Upper lobe of right lung (tissue), 1 donor: Measurements from ENCODE around the gene ST8SIA4. TPM values are rescaled to one million over a fixed set of nuclear protein-coding genes. Genes with fewer than 3 reads are reported as not detected.
A peak's percentile ranks its signal among the peaks of the same experiment; 100 is the strongest.

Source experiments
- ATAC-seq: fragments of 200-7000 bp; cut with Tn5 transposase; one replicate; pipeline ENCODE4 v1.9.1; 2020; ENCODE audit warnings: mild to moderate bottlenecking, moderate library complexity
- DNase-seq: peaks from one replicate; pipeline ENCODE4 v3.0.0-alpha.2; 2020
- H3K27ac ChIP-seq: fragments of 200-600 bp; one replicate; pipeline ENCODE4 v1.8.0; 2022
- H3K27me3 ChIP-seq: fragments of 200-600 bp; one replicate; pipeline ENCODE4 v1.8.0; 2022; ENCODE audit warnings: mild to moderate bottlenecking
- H3K36me3 ChIP-seq: fragments of 200-600 bp; one replicate; pipeline ENCODE4 v1.8.0; 2022
- H3K4me1 ChIP-seq: fragments of 200-600 bp; one replicate; pipeline ENCODE4 v1.8.0; 2022
- H3K4me3 ChIP-seq: fragments of 200-600 bp; one replicate; pipeline ENCODE4 v1.8.0; 2022; ENCODE audit warnings: mild to moderate bottlenecking
- H3K9me3 ChIP-seq: fragments of 200-600 bp; one replicate; pipeline ENCODE4 v1.8.0; 2022
- intact Hi-C: fragments of 100-400 bp; cut with DNase I; formaldehyde crosslinking; loops from one replicate; pipeline ENCODE4 v1.11.0; 2022
- total RNA-seq: library from RNA; stranded (reverse); fragmentation: NEBNext Ultra II Directional; extraction: Animal tissue kit (Norgen Biotek cat#: 25700); gene quantifications from one replicate; pipeline ENCODE4 v1.2.1, GENCODE V29; 2021
- TF ChIP-seq, protein P1 (sequence below): fragments of 200-600 bp; IDR thresholded peaks from one replicate; pipeline ENCODE4 v1.8.0; 2022; ENCODE audit warnings: antibody characterized with exemption
- donor health status: DM: no; HTN: yes; CAD: no; lungs with severe emphysema.

ST8SIA4 gene
- total RNA-seq, 1 donor from 2014 or later, result 17.8 TPM

- Histone ChIP-seq H3K36me3 (no peaks in the 10 kb centered on the region), H3K4me1 (no peaks in the 10 kb centered on the region), H3K4me3 (no peak overlapping the region), H3K27ac (no peak overlapping the region), H3K9me3 (no peaks in the 10 kb centered on the region), H3K27me3 (no peaks in the 10 kb centered on the region)
- ATAC-seq (peak; percentile 81), DNase-seq (no peak)
- TF ChIP-seq, protein P1, sequence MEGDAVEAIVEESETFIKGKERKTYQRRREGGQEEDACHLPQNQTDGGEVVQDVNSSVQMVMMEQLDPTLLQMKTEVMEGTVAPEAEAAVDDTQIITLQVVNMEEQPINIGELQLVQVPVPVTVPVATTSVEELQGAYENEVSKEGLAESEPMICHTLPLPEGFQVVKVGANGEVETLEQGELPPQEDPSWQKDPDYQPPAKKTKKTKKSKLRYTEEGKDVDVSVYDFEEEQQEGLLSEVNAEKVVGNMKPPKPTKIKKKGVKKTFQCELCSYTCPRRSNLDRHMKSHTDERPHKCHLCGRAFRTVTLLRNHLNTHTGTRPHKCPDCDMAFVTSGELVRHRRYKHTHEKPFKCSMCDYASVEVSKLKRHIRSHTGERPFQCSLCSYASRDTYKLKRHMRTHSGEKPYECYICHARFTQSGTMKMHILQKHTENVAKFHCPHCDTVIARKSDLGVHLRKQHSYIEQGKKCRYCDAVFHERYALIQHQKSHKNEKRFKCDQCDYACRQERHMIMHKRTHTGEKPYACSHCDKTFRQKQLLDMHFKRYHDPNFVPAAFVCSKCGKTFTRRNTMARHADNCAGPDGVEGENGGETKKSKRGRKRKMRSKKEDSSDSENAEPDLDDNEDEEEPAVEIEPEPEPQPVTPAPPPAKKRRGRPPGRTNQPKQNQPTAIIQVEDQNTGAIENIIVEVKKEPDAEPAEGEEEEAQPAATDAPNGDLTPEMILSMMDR, result no peak
- intact Hi-C loops, result no loop called here
Observed at GRCh38 chr5:100777680-100778300, 125.3 kb downstream of the ST8SIA4 start.

- Histone ChIP-seq H3K27ac (no peak overlapping the region), H3K36me3 (no peaks in the 10 kb centered on the region), H3K27me3 (no peaks in the 10 kb centered on the region), H3K4me1 (no peaks in the 10 kb centered on the region), H3K4me3 (no peak overlapping the region), H3K9me3 (no peaks in the 10 kb centered on the region)
- DNase-seq, result no peak
- TF ChIP-seq, protein P1, result no peak
- intact Hi-C loops, result no loop called here
- ATAC-seq, result no peak
Observed at GRCh38 chr5:100775533-100775855, 127.6 kb downstream of the ST8SIA4 start.

- no peaks in the 10 kb centered on the region for H3K4me1 ChIP-seq
- H3K27ac ChIP-seq, result no peak overlapping the region
- H3K4me3 ChIP-seq, result no peak overlapping the region
- H3K36me3 ChIP-seq, result no peaks in the 10 kb centered on the region
- ATAC-seq (no peak), DNase-seq (no peak)
- no peaks in the 10 kb centered on the region for H3K9me3 ChIP-seq
- TF ChIP-seq, protein P1, result no peak
- intact Hi-C loops, result no loop called here
- no peaks in the 10 kb centered on the region for H3K27me3 ChIP-seq
Observed at GRCh38 chr5:100772548-100772947, 130.5 kb downstream of the ST8SIA4 start.

- DNase-seq, result no peak
- Histone ChIP-seq H3K9me3 (no peaks in the 10 kb centered on the region), H3K4me1 (no peaks in the 10 kb centered on the region), H3K36me3 (no peaks in the 10 kb centered on the region), H3K4me3 (no peak overlapping the region), H3K27ac (no peak overlapping the region), H3K27me3 (no peaks in the 10 kb centered on the region)
- TF ChIP-seq, protein P1, result no peak
- no peak for ATAC-seq
- intact Hi-C loops, result no loop called here
Observed at GRCh38 chr5:100772006-100772405, 131.1 kb downstream of the ST8SIA4 start.

DNA sequence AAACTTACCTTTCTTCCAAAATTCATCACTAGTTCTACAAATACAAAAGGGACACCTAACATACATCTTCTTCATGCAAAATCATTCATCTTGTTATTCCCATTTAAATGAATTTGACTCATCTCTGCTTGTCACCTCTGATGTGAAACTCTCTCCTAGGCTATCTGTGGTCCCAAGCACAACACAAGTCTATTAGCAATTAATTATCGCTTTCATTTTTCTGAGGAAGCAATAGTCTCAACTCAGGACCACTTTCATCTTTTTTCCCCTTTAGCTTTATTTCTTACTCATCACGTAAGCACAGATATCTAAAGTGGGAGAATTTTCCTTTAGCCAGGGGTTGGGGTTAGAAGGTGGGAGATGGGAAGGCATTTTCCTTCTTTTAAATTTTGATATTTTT, 131.9 kb downstream of the ST8SIA4 start:
- Histone ChIP-seq H3K27ac (no peak overlapping the region), H3K4me1 (no peaks in the 10 kb centered on the region), H3K4me3 (no peak overlapping the region), H3K27me3 (no peaks in the 10 kb centered on the region), H3K36me3 (no peaks in the 10 kb centered on the region), H3K9me3 (no peaks in the 10 kb centered on the region)
- TF ChIP-seq, protein P1, result no peak
- intact Hi-C loops, result no loop called here
- DNase-seq (no peak), ATAC-seq (no peak)

GRCh38 chr5:100768221-100768620, 134.9 kb downstream of the ST8SIA4 start:
- no peak for DNase-seq
- H3K27ac ChIP-seq, result no peak overlapping the region
- no peaks in the 10 kb centered on the region for H3K36me3 ChIP-seq
- TF ChIP-seq, protein P1, result no peak
- H3K27me3 ChIP-seq, result no peaks in the 10 kb centered on the region
- no peak for ATAC-seq
- no peak overlapping the region for H3K4me3 ChIP-seq
- H3K4me1 ChIP-seq, result no peaks in the 10 kb centered on the region
- intact Hi-C loops, result no loop called here
- no peaks in the 10 kb centered on the region for H3K9me3 ChIP-seq
